HG02642 (cell line): ENCODE measurements around the gene PROK2.

Experiments
- ATAC-seq: cut with Tn5 transposase; IDR thresholded peaks from one replicate; pipeline ENCODE4 v1.9.1; 2021; ENCODE audit warnings: mild to moderate bottlenecking; ENCODE audit not compliant: unreplicated experiment, poor library complexity

PROK2 gene

GRCh38 chr3:71787851-71788405 lies 3.0 kb upstream of the PROK2 start:
- no peak for ATAC-seq

DNA sequence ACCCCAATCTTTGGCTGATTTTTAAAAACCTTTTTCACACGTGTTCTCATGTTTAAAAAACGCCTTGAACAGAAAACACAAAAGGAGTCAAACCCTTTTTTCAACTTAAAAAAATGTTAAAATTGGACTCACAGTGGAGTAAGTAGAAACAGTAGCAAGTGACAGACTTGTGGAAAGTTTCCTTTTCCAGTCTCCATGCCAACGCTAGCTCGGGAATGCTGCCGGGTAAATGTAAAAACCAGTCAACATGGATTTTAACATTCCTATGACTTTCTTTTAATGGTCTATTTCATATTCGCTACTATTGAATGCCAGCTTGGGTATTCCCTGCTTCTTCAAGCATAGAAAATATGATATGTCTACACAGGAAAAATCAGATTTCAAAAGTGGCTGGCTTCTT lies 1.6 kb upstream of the PROK2 start:
- ATAC-seq = no peak

- no peak for ATAC-seq
Observed at GRCh38 chr3:71786217-71786549, 1.2 kb upstream of the PROK2 start.

GRCh38 chr3:71785532-71786216 lies 726 bp upstream of the PROK2 start:
- no peak for ATAC-seq

DNA sequence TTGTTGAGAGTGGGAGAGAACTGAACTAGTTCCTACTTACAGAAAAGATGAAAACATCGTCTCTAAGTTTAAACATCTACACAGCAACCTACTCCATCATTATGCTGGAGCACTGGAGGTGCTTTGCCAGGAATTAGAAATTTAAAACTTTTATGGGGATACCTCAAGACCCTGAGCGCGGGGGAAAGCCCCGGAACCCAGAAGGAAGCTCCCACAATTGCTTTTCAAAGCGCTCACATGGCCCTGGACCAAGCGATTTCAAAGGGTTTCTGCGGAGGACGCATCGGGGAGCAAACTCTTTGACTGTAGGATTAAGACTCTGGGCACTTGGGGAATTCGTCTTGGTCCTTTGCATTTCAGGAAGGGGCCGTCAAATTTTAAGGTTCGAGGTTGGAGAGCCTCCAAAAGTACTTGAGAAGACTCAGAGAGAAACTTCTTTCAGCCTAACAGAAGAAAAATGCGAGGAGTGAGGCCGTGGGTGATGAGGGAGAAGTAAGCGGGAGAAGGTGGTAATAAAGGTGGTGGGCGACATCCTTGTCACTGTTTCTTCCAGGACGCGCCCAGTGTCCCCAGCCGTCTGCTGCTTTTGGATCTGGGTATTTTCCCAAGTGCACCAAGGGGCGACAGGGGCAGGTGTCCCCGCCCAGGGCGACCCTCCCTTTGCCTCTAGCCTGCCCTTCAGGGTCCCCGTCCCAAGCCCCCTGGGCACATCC lies 591 bp downstream of the PROK2 start:
- no peak for ATAC-seq

DNA sequence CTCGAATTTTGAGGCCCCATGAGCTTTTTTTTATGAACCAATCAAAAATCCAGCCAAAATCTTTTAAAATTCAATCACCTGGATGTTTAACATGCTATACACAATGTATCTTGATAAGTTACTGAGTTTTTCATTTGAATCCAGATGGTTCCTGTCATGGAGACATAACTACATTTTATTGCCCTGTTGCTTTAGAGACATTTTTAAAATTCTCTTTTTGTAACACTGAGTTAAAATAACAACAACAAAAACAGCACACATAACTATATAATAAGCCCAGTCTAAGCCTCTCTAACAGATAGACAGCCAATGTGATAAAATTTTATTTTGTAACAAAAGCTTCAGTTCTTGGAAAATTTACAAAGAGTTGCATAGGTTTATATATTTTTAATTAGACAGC lies 1.8 kb downstream of the PROK2 start:
- ATAC-seq = no peak

- no peak for ATAC-seq
Observed at GRCh38 chr3:71780430-71780829, 4.5 kb downstream of the PROK2 start.

GRCh38 chr3:71779674-71780377 lies 5.1 kb downstream of the PROK2 start:
- ATAC-seq = no peak

- ATAC-seq = no peak
Observed at GRCh38 chr3:71778353-71778752, 6.6 kb downstream of the PROK2 start.

- no peak for ATAC-seq
Observed at GRCh38 chr3:71776538-71776937, 8.4 kb downstream of the PROK2 start.

GRCh38 chr3:71771884-71772283 lies 13.1 kb downstream of the PROK2 start:
- no peak for ATAC-seq

DNA sequence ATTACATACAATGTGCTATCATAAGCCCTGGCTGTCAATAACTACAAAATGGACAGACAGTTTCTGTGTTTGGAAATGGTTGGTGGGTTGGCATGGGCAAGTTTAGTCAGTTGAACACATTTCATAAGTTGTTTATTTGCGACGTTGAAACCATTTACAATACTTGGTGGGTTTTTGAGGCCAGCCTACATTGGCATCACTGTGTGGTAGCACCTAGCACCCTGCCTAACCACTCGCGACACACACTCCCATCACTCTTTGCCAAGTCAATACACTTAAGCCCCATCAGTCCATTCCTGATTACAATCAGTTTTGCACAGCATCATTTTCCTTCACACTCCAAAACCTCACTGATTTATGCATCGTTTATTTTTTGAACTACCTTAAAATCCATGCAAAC lies 13.8 kb downstream of the PROK2 start:
- no peak for ATAC-seq

GRCh38 chr3:71763426-71763825 lies 21.5 kb downstream of the PROK2 start:
- ATAC-seq = no peak

DNA sequence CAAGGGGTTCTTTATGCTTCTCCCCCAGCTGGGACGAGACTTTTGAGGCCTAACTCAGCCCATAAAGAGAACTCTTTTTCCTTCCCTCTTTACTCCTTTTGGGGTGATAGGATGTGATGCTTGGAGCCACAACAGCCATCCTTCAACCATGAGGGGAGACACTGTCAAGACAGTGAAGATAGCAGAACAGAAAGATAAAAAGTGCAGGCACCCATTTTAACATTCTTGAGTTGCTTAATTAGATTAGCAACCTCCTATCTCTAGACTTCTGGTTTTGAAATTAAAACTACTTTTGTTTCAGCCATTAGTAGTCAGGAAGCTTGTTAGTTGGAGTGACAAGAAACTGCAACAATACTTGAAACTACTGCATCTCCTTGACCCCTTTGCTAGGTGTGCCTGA lies 24.8 kb downstream of the PROK2 start:
- ATAC-seq = no peak

DNA sequence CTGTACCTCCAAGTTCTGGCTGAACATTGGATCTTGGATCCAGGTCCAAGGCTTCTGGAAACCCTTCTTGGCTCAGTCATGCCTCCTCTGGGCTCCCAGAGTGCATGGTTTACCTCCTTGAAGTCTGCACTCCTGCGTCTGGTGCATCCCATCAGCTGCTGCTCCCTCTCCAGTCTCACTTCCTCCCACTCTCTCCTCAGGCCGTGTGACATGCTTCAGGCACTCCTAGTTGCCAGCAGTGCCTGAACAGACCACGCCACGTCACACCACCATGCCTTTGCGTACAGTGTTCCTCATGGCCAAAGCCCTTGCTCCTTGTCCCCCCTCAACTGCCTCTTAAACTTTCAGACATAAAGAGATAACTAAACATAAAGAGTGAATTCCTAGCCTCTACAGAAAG lies 25.5 kb downstream of the PROK2 start:
- no peak for ATAC-seq

- no peak for ATAC-seq
Observed at GRCh38 chr3:71758091-71758490, 26.9 kb downstream of the PROK2 start.

DNA sequence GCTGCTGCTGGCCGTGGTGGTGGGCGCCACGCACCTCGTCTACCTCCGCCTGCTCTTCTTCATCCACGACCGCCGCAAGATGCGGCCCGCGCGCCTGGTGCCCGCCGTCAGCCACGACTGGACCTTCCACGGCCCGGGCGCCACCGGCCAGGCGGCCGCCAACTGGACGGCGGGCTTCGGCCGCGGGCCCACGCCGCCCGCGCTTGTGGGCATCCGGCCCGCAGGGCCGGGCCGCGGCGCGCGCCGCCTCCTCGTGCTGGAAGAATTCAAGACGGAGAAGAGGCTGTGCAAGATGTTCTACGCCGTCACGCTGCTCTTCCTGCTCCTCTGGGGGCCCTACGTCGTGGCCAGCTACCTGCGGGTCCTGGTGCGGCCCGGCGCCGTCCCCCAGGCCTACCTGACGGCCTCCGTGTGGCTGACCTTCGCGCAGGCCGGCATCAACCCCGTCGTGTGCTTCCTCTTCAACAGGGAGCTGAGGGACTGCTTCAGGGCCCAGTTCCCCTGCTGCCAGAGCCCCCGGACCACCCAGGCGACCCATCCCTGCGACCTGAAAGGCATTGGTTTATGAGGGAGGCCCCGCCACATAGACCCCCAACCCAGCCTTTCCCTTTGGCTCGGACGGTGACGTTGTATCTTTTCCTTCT lies 30.2 kb downstream of the PROK2 start:
- ATAC-seq = no peak

DNA sequence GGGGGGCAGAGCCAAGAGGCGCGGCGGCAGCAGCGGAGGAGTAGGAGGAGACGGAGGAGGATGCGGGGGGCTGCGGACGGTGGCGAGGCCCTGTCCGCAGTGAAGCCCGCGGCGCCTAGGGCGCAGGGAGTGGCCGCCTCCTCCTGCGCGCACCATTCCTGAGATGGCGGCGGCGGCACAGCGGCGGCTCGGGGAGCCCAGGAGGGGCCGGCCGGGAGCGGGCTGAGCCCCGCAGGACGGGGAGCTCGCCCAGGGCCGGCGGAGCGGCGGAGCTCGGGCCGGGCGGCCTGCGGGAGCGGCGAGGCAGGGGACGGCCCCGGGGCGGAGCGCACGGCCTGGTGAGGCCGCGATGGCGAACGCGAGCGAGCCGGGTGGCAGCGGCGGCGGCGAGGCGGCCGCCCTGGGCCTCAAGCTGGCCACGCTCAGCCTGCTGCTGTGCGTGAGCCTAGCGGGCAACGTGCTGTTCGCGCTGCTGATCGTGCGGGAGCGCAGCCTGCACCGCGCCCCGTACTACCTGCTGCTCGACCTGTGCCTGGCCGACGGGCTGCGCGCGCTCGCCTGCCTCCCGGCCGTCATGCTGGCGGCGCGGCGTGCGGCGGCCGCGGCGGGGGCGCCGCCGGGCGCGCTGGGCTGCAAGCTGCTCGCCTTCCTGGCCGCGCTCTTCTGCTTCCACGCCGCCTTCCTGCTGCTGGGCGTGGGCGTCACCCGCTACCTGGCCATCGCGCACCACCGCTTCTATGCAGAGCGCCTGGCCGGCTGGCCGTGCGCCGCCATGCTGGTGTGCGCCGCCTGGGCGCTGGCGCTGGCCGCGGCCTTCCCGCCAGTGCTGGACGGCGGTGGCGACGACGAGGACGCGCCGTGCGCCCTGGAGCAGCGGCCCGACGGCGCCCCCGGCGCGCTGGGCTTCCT lies 31.0 kb downstream of the PROK2 start, which contains the start of gene GPR27:
TSS of gene GPR27 (plus strand) at position 155 of the 909 bp plus-strand sequence. CDS start at position 350, 195 bp downstream.
- ATAC-seq = no peak

DNA sequence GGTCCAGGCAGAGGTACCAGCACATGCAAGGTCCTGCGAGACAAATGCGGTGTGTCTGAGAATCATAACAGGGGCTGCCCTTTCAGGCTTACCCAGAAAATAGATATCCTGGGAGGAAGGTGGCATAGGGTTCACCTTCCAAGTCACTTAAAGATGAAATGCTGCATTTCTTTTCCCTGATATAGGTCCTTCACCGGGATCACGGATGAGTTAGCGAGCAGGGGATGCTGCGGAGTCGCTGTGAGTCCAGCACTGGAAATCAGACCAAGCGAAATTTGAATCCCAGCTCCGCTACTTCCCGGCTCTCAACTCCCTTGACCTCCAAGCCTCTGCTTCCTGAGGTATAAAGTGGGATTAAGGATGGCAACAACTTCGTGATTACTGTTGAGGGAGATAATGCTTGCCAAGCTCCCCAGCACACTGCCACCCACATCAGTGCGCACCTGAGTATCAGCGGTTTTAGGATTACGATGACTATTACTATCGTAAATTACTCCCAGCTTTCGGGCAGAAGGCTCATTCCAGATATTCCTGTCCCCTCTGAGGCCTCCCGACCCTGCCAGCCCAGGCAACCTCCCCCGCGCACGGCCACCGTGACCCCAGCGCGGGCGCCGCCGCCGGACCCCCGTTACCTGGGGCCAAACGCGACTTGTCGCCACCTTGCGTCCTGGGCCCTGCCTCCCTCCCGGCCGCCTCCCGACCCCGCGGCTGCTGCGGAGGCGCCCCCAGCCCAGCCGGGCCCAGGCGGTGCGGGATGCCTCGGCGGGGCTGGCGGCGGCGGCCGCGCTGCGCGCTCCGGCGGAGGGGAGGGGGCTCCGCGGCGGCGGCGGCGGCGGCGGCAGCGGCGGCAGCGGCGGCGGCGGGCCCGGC lies 31.9 kb downstream of the PROK2 start:
- no peak for ATAC-seq
